ENCODE measurements around the gene SIRT3.

Gene SIRT3

GRCh38 chr11:203945-204586 is 32.1 kb downstream of the SIRT3 start:
- Histone ChIP-seq H3K27me3 (ENCODE audit: insufficient read depth, low read length) (no peaks in the 10 kb centered on the region), H3K4me3 (ENCODE audit: low read depth, low read length) (no peak overlapping the region), H2BK120ac (ENCODE audit: insufficient read depth, low read length, poor library complexity) (no peak overlapping the region), H3K18ac (ENCODE audit: low read length) (no peak overlapping the region), H2AK5ac (ENCODE audit: low read length) (no peak overlapping the region), H3K4me1 (ENCODE audit: control insufficient read depth in 1 of 2, insufficient read depth in 2 of 2, low read length in 2 of 2) (peaks cover 9 to 14% of the 10 kb centered on the region in 2 experiments), H2AFZ (ENCODE audit: insufficient read depth, low read length, poor library complexity) (no peak overlapping the region), H3K79me2 (ENCODE audit: control insufficient read depth, insufficient read depth, low read length, poor library complexity) (peaks cover 24% of the 10 kb centered on the region), H3K4me2 (ENCODE audit: low read length) (no peak overlapping the region), H2BK12ac (ENCODE audit: low read length) (no peak overlapping the region), H4K91ac (ENCODE audit: low read depth, low read length) (no peak overlapping the region), H3K4ac (ENCODE audit: low read depth, low read length) (no peak overlapping the region), H3K79me1 (ENCODE audit: low read length) (peaks cover 18% of the 10 kb centered on the region), H4K12ac (ENCODE audit: low read depth, low read length) (no peak overlapping the region), H3K27ac (ENCODE audit: low read depth, low read length) (no peak overlapping the region), H3K14ac (ENCODE audit: low read length) (no peak overlapping the region), H4K8ac (ENCODE audit: low read depth, low read length) (no peak overlapping the region), H3K9me3 (ENCODE audit: insufficient read depth, low read depth, low read length) (no peaks in the 10 kb centered on the region), H3K36me3 (ENCODE audit: control insufficient read depth in 1 of 2, insufficient read depth in 2 of 2, low read length in 2 of 2) (peaks cover 35 to 38% of the 10 kb centered on the region in 2 experiments), H2BK5ac (ENCODE audit: low read depth, low read length, poor library complexity) (no peak overlapping the region), H3K23ac (ENCODE audit: low read length) (no peak overlapping the region), H3K9ac (ENCODE audit: low read length) (no peak overlapping the region)
- WGBS (ENCODE audit: extremely low coverage, insufficient coverage, insufficient read length): no CpG with 5 or more reads among the region's 4 CpGs
- no peak for DNase-seq

- no peak overlapping the region for H3K4ac ChIP-seq (ENCODE audit: low read depth, low read length)
- WGBS (ENCODE audit: extremely low coverage, insufficient coverage, insufficient read length): no CpG with 5 or more reads among the region's 7 CpGs
These were observed 32.8 kb downstream of the SIRT3 start for GRCh38 chr11:203056-203944.

GRCh38 chr11:202490-202889 is 33.7 kb downstream of the SIRT3 start:
- no peak for DNase-seq
- Histone ChIP-seq H3K27me3 (ENCODE audit: insufficient read depth, low read length) (no peaks in the 10 kb centered on the region), H3K23ac (ENCODE audit: low read length) (no peak overlapping the region), H3K18ac (ENCODE audit: low read length) (no peak overlapping the region), H4K8ac (ENCODE audit: low read depth, low read length) (no peak overlapping the region), H3K27ac (ENCODE audit: low read depth, low read length) (no peak overlapping the region), H2BK12ac (ENCODE audit: low read length) (no peak overlapping the region), H2AFZ (ENCODE audit: insufficient read depth, low read length, poor library complexity) (no peak overlapping the region), H3K9me3 (ENCODE audit: insufficient read depth, low read depth, low read length) (no peaks in the 10 kb centered on the region), H3K4ac (ENCODE audit: low read depth, low read length) (no peak overlapping the region), H2BK120ac (ENCODE audit: insufficient read depth, low read length, poor library complexity) (no peak overlapping the region), H3K4me1 (ENCODE audit: control insufficient read depth in 1 of 2, insufficient read depth in 2 of 2, low read length in 2 of 2) (peaks cover 9 to 14% of the 10 kb centered on the region in 2 experiments), H3K79me2 (ENCODE audit: control insufficient read depth, insufficient read depth, low read length, poor library complexity) (peaks cover 12% of the 10 kb centered on the region), H2AK5ac (ENCODE audit: low read length) (no peak overlapping the region), H4K12ac (ENCODE audit: low read depth, low read length) (no peak overlapping the region), H3K4me3 (ENCODE audit: low read depth, low read length) (no peak overlapping the region), H3K14ac (ENCODE audit: low read length) (no peak overlapping the region), H3K9ac (ENCODE audit: low read length) (no peak overlapping the region), H3K79me1 (ENCODE audit: low read length) (peaks cover 6% of the 10 kb centered on the region), H3K36me3 (ENCODE audit: control insufficient read depth in 1 of 2, insufficient read depth in 2 of 2, low read length in 2 of 2) (peaks cover 35 to 38% of the 10 kb centered on the region in 2 experiments), H3K4me2 (ENCODE audit: low read length) (no peak overlapping the region), H2BK5ac (ENCODE audit: low read depth, low read length, poor library complexity) (no peak overlapping the region), H4K91ac (ENCODE audit: low read depth, low read length) (no peak overlapping the region)
- WGBS (ENCODE audit: extremely low coverage, insufficient coverage, insufficient read length): no CpG with 5 or more reads among the region's 8 CpGs

More at GRCh38 chr11:203056-203944, 32.8 kb downstream of the SIRT3 start:
- no peak overlapping the region for H3K9ac ChIP-seq (ENCODE audit: low read length)
- no peak overlapping the region for H3K23ac ChIP-seq (ENCODE audit: low read length)
- peaks cover 9 to 14% of the 10 kb centered on the region in 2 experiments for H3K4me1 ChIP-seq (ENCODE audit: control insufficient read depth in 1 of 2, insufficient read depth in 2 of 2, low read length in 2 of 2)
- H3K4me3 ChIP-seq (ENCODE audit: low read depth, low read length): no peak overlapping the region
- H3K27me3 ChIP-seq (ENCODE audit: insufficient read depth, low read length): no peaks in the 10 kb centered on the region
- H2AFZ ChIP-seq (ENCODE audit: insufficient read depth, low read length, poor library complexity): no peak overlapping the region
- no peak overlapping the region for H2BK5ac ChIP-seq (ENCODE audit: low read depth, low read length, poor library complexity)
- peaks cover 35 to 38% of the 10 kb centered on the region in 2 experiments for H3K36me3 ChIP-seq (ENCODE audit: control insufficient read depth in 1 of 2, insufficient read depth in 2 of 2, low read length in 2 of 2)
- H3K9me3 ChIP-seq (ENCODE audit: insufficient read depth, low read depth, low read length): no peaks in the 10 kb centered on the region
- H4K12ac ChIP-seq (ENCODE audit: low read depth, low read length): no peak overlapping the region
- no peak overlapping the region for H2AK5ac ChIP-seq (ENCODE audit: low read length)
- H3K79me1 ChIP-seq (ENCODE audit: low read length): peaks cover 14% of the 10 kb centered on the region
- no peak overlapping the region for H4K91ac ChIP-seq (ENCODE audit: low read depth, low read length)
- H4K8ac ChIP-seq (ENCODE audit: low read depth, low read length): no peak overlapping the region
- peaks cover 20% of the 10 kb centered on the region for H3K79me2 ChIP-seq (ENCODE audit: control insufficient read depth, insufficient read depth, low read length, poor library complexity)
- H2BK12ac ChIP-seq (ENCODE audit: low read length): no peak overlapping the region
- H3K14ac ChIP-seq (ENCODE audit: low read length): no peak overlapping the region
- H2BK120ac ChIP-seq (ENCODE audit: insufficient read depth, low read length, poor library complexity): no peak overlapping the region
- no peak overlapping the region for H3K18ac ChIP-seq (ENCODE audit: low read length)
- DNase-seq: no peak
- H3K27ac ChIP-seq (ENCODE audit: low read depth, low read length): no peak overlapping the region
- H3K4me2 ChIP-seq (ENCODE audit: low read length): no peak overlapping the region

- no peak for DNase-seq
- H3K79me1 ChIP-seq (ENCODE audit: low read length): peaks cover 3% of the 10 kb centered on the region
- no peak overlapping the region for H2BK120ac ChIP-seq (ENCODE audit: insufficient read depth, low read length, poor library complexity)
- no peak overlapping the region for H2AK5ac ChIP-seq (ENCODE audit: low read length)
- no peaks in the 10 kb centered on the region for H3K27me3 ChIP-seq (ENCODE audit: insufficient read depth, low read length)
- no peak overlapping the region for H3K4ac ChIP-seq (ENCODE audit: low read depth, low read length)
- no peak overlapping the region for H2AFZ ChIP-seq (ENCODE audit: insufficient read depth, low read length, poor library complexity)
- no peak overlapping the region for H3K27ac ChIP-seq (ENCODE audit: low read depth, low read length)
- WGBS (ENCODE audit: extremely low coverage, insufficient coverage, insufficient read length): no CpG with 5 or more reads among the region's 15 CpGs
- peaks cover 10% of the 10 kb centered on the region for H3K79me2 ChIP-seq (ENCODE audit: control insufficient read depth, insufficient read depth, low read length, poor library complexity)
- peaks cover 35 to 38% of the 10 kb centered on the region in 2 experiments for H3K36me3 ChIP-seq (ENCODE audit: control insufficient read depth in 1 of 2, insufficient read depth in 2 of 2, low read length in 2 of 2)
- no peak overlapping the region for H3K23ac ChIP-seq (ENCODE audit: low read length)
- no peak overlapping the region for H4K8ac ChIP-seq (ENCODE audit: low read depth, low read length)
- H3K9ac ChIP-seq (ENCODE audit: low read length): no peak overlapping the region
- no peak overlapping the region for H3K4me3 ChIP-seq (ENCODE audit: low read depth, low read length)
- H4K91ac ChIP-seq (ENCODE audit: low read depth, low read length): no peak overlapping the region
- H4K12ac ChIP-seq (ENCODE audit: low read depth, low read length): no peak overlapping the region
- peaks cover 9 to 14% of the 10 kb centered on the region in 2 experiments for H3K4me1 ChIP-seq (ENCODE audit: control insufficient read depth in 1 of 2, insufficient read depth in 2 of 2, low read length in 2 of 2)
- no peak overlapping the region for H3K14ac ChIP-seq (ENCODE audit: low read length)
- H2BK5ac ChIP-seq (ENCODE audit: low read depth, low read length, poor library complexity): no peak overlapping the region
- no peak overlapping the region for H3K18ac ChIP-seq (ENCODE audit: low read length)
- H2BK12ac ChIP-seq (ENCODE audit: low read length): no peak overlapping the region
- no peak overlapping the region for H3K4me2 ChIP-seq (ENCODE audit: low read length)
- H3K9me3 ChIP-seq (ENCODE audit: insufficient read depth, low read depth, low read length): no peaks in the 10 kb centered on the region
These were observed 34.2 kb downstream of the SIRT3 start for GRCh38 chr11:201966-202365.
